MM.1S (cell line): ENCODE results near the gene FAM20C.

Experiments
- DNase-seq: peaks from one replicate; pipeline ENCODE4 v3.0.0-alpha.2; 2015
- H2AFZ ChIP-seq: fragments of 300-600 bp; sonication (generic); 2 replicates; pipeline ENCODE4 v1.6.0; 2016; ENCODE audit warnings: antibody characterized with exemption, low read length
- H3F3A ChIP-seq: fragments of 300-600 bp; sonication (generic); 2 replicates; pipeline ENCODE4 v1.6.1; 2016; ENCODE audit warnings: mild to moderate bottlenecking, antibody characterized with exemption, low read length, moderate library complexity, mixed read lengths; ENCODE audit not compliant: insufficient read depth
- H3K27ac ChIP-seq: fragments of 300-600 bp; sonication (generic); 2 replicates; pipeline ENCODE4 v1.5.1; 2016; ENCODE audit warnings: mild to moderate bottlenecking, low read length
- H3K27me3 ChIP-seq: fragments of 300-600 bp; sonication (generic); replicated peaks from 2 replicates; pipeline ENCODE4 v1.6.0; 2016; ENCODE audit warnings: low read length; ENCODE audit not compliant: insufficient read depth
- H3K36me3 ChIP-seq: fragments of 300-600 bp; sonication (generic); replicated peaks from 2 replicates; pipeline ENCODE4 v1.6.1; 2016; ENCODE audit warnings: mild to moderate bottlenecking, low read length, mixed read lengths; ENCODE audit not compliant: insufficient read depth
- H3K4me1 ChIP-seq: fragments of 300-600 bp; sonication (generic); 2 replicates; pipeline ENCODE4 v1.6.1; 2016; ENCODE audit warnings: low read length, mixed read lengths
- H3K4me2 ChIP-seq: fragments of 300-600 bp; sonication (generic); 2 replicates; pipeline ENCODE4 v1.6.0; 2016; ENCODE audit warnings: low read depth, low read length
- H3K4me3 ChIP-seq: fragments of 300-600 bp; sonication (generic); 2 replicates; pipeline ENCODE4 v1.5.1; 2016; ENCODE audit warnings: low read length, mixed read lengths
- H3K79me2 ChIP-seq: fragments of 300-600 bp; sonication (generic); 2 replicates; pipeline ENCODE4 v1.6.1; 2016; ENCODE audit warnings: mixed run types, low read length, mixed read lengths
- H3K9ac ChIP-seq: fragments of 300-600 bp; sonication (generic); 2 replicates; pipeline ENCODE4 v1.6.1; 2016; ENCODE audit warnings: low read length, mixed read lengths
- H3K9me2 ChIP-seq: fragments of 300-600 bp; sonication (generic); replicated peaks from 2 replicates; pipeline ENCODE4 v1.6.1; 2016; ENCODE audit warnings: mild to moderate bottlenecking, low read length, mixed read lengths; ENCODE audit not compliant: insufficient read depth
- H3K9me3 ChIP-seq: fragments of 300-600 bp; sonication (generic); replicated peaks from 2 replicates; pipeline ENCODE4 v1.6.1; 2016; ENCODE audit warnings: mild to moderate bottlenecking, low read length, mixed read lengths; ENCODE audit not compliant: insufficient read depth
- H4K20me1 ChIP-seq: fragments of 300-600 bp; sonication (generic); 2 replicates; pipeline ENCODE4 v1.6.1; 2016; ENCODE audit warnings: mild to moderate bottlenecking, low read length, moderate library complexity, mixed read lengths; ENCODE audit not compliant: insufficient read depth
- EZH2 ChIP-seq: fragments of 300-600 bp; sonication (generic); optimal IDR thresholded peaks from 2 replicates; pipeline ENCODE3; 2017; ENCODE audit warnings: low read depth, mild to moderate bottlenecking, antibody characterized with exemption, low read length, mixed read lengths
- EZH2phosphoT487 ChIP-seq: fragments of 300-600 bp; sonication (generic); IDR thresholded peaks from 2 replicates; pipeline ENCODE4 v1.6.1; 2018; ENCODE audit warnings: antibody characterized with exemption, low read length
- TF ChIP-seq, protein P1 (sequence below): fragments of 300-600 bp; sonication (generic); IDR thresholded peaks from 2 replicates; pipeline ENCODE4 v1.5.1; 2016; ENCODE audit warnings: antibody characterized with exemption, low read length, mixed read lengths

FAM20C gene

DNA sequence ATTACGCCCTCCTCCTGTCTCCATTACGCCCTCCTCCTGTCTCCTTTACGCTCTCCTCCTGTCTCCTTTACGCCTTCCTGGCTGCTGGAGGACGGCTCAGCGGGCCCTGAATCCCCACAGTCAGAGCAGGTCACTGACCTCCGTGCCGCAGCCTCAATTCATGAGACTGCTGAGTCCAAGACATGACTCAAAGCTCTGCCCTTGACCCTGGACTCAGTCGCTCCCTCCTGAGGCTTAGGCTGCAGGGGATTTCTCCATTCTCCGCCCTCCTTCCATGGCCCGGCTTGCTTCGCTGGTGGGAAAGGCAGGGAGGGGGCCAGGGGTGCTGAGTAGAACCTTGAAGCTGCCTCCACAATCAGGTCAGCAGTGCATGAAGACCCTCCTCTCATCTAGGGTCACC is 76.6 kb downstream of the FAM20C start:
- TF ChIP-seq EZH2 (no peak), EZH2phosphoT487 (no peak)
- TF ChIP-seq, protein P1, sequence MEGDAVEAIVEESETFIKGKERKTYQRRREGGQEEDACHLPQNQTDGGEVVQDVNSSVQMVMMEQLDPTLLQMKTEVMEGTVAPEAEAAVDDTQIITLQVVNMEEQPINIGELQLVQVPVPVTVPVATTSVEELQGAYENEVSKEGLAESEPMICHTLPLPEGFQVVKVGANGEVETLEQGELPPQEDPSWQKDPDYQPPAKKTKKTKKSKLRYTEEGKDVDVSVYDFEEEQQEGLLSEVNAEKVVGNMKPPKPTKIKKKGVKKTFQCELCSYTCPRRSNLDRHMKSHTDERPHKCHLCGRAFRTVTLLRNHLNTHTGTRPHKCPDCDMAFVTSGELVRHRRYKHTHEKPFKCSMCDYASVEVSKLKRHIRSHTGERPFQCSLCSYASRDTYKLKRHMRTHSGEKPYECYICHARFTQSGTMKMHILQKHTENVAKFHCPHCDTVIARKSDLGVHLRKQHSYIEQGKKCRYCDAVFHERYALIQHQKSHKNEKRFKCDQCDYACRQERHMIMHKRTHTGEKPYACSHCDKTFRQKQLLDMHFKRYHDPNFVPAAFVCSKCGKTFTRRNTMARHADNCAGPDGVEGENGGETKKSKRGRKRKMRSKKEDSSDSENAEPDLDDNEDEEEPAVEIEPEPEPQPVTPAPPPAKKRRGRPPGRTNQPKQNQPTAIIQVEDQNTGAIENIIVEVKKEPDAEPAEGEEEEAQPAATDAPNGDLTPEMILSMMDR, result no peak
- no peak for DNase-seq
- H3K4me2 ChIP-seq, result no peak overlapping the region
- H3K9me2 ChIP-seq, result no peaks in the 10 kb centered on the region
- no peaks in the 10 kb centered on the region for H3K36me3 ChIP-seq
- no peaks in the 10 kb centered on the region for H3F3A ChIP-seq
- no peaks in the 10 kb centered on the region for H3K4me1 ChIP-seq
- no peaks in the 10 kb centered on the region for H3K27me3 ChIP-seq
- H3K9ac ChIP-seq, result no peak overlapping the region
- H3K27ac ChIP-seq, result no peak overlapping the region
- no peaks in the 10 kb centered on the region for H3K79me2 ChIP-seq
- no peak overlapping the region for H2AFZ ChIP-seq
- H3K9me3 ChIP-seq, result no peaks in the 10 kb centered on the region
- H3K4me3 ChIP-seq, result no peak overlapping the region
- H4K20me1 ChIP-seq, result no peaks in the 10 kb centered on the region

- H3F3A ChIP-seq, result no peaks in the 10 kb centered on the region
- TF ChIP-seq EZH2 (no peak), EZH2phosphoT487 (no peak)
- TF ChIP-seq, protein P1, result no peak
- H3K4me2 ChIP-seq, result no peak overlapping the region
- H3K9ac ChIP-seq, result no peak overlapping the region
- H3K79me2 ChIP-seq, result no peaks in the 10 kb centered on the region
- no peak overlapping the region for H3K27ac ChIP-seq
- no peak overlapping the region for H2AFZ ChIP-seq
- H3K36me3 ChIP-seq, result no peaks in the 10 kb centered on the region
- H4K20me1 ChIP-seq, result no peaks in the 10 kb centered on the region
- no peak for DNase-seq
- H3K9me3 ChIP-seq, result no peaks in the 10 kb centered on the region
- H3K9me2 ChIP-seq, result no peaks in the 10 kb centered on the region
- no peak overlapping the region for H3K4me3 ChIP-seq
- no peaks in the 10 kb centered on the region for H3K4me1 ChIP-seq
- H3K27me3 ChIP-seq, result no peaks in the 10 kb centered on the region
Observed at GRCh38 chr7:269721-270120, 77.3 kb downstream of the FAM20C start.

DNA sequence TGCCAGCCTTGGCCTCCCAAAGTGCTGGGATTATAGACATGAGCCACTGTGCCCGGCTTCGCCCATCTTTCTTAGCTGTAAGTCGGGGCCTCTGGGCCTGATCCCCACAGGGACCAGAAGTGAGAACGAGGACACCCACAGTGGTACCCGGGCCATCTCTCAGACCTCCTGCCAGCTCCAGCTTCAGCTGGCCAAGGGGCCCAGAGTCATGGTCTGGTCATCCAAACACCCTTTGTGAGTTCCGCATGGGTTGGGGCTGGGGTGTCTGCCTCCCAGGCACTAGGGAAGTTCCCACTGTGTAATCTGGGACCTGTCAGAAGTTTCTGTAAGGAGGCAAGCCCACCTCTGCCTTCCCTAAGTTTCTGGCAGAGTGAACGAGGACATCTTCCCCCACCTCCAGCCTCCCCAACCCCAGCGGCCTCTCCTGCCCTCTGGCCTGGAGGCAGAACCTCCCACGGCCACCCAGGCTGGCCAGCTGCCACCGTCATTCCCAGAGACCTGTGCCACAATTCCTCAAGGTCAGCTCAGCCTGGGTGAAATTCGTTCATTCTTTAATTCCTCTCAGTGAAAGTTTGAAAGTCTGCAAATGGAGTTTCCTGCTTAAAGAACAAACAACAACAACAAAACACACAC is 78.1 kb downstream of the FAM20C start:
- Histone ChIP-seq H3K4me3 (no peak overlapping the region), H2AFZ (no peak overlapping the region), H3K27ac (no peak overlapping the region), H3K9me3 (no peaks in the 10 kb centered on the region), H4K20me1 (no peaks in the 10 kb centered on the region), H3K79me2 (no peaks in the 10 kb centered on the region), H3F3A (no peaks in the 10 kb centered on the region), H3K27me3 (no peaks in the 10 kb centered on the region), H3K9me2 (no peaks in the 10 kb centered on the region), H3K9ac (no peak overlapping the region), H3K4me2 (no peak overlapping the region), H3K36me3 (no peaks in the 10 kb centered on the region), H3K4me1 (no peaks in the 10 kb centered on the region)
- no peak for DNase-seq
- TF ChIP-seq EZH2 (no peak), EZH2phosphoT487 (no peak)
- TF ChIP-seq, protein P1, result no peak
